BJ (cell line): ENCODE data around the gene GNB5. TPM values are rescaled to one million over a fixed set of nuclear protein-coding genes. Genes with fewer than 3 reads are reported as not detected.
A peak's percentile ranks its signal among the peaks of the same experiment; 100 is the strongest.

Source experiments
- CTCF ChIA-PET: fragments of 350-600 bp; formaldehyde crosslinking; extraction: SDS; loops from one replicate; lab custom pipeline; 2021; ENCODE audit warnings: antibody characterized with exemption, inconsistent platforms; lab: Yijun Ruan, JAX
- POLR2A ChIA-PET: fragments of 300-600 bp; sonication (Branson Sonifier 250); formaldehyde crosslinking; extraction: SDS; loops from one replicate; lab custom pipeline; 2021; ENCODE audit warnings: antibody characterized with exemption; lab: Charles Lee
- DNase-seq: peaks from one replicate; pipeline ENCODE4 v3.0.0-alpha.2; 2011; ENCODE audit warnings: low read depth
- H3K27me3 ChIP-seq: 2 replicates; pipeline ENCODE4 v1.6.0; 2011; ENCODE audit warnings: low read length; ENCODE audit not compliant: control insufficient read depth, insufficient read depth
- H3K36me3 ChIP-seq: 2 replicates; pipeline ENCODE4 v1.5.1; 2011; ENCODE audit warnings: low read length; ENCODE audit not compliant: control insufficient read depth, insufficient read depth
- H3K4me3 ChIP-seq: 2 replicates; pipeline ENCODE4 v1.5.1; 2011; ENCODE audit warnings: low read depth, mild to moderate bottlenecking, control low read depth, low read length
- CTCF ChIP-seq: IDR thresholded peaks from 2 replicates; pipeline ENCODE4 v1.5.1; 2011; ENCODE audit warnings: low read depth, mild to moderate bottlenecking, control low read depth, inconsistent platforms, low read length, moderate library complexity; ENCODE audit not compliant: insufficient read depth
- polyA plus RNA-seq: library from polyadenylated mRNA; depleted of rRNA; stranded (reverse); fragments of >200 nt; gene quantifications from 2 replicates; pipeline ENCODE4 v1.2.3, GENCODE V29; 2011

GNB5 gene
- polyA plus RNA-seq, 1 experiment, result 63.0 TPM

- Histone ChIP-seq H3K4me3 (no peak overlapping the region), H3K36me3 (no peaks in the 10 kb centered on the region; the same call in 1 of the 2 replicates), H3K27me3 (no peaks in the 10 kb centered on the region)
- CTCF ChIA-PET, result interaction anchor here (0.7 to 3.7 kb wide), 6 partner anchors 12 to 45 kb away, joined by 3 to 29 read pairs (median 8); no protein-coding TSS in a partner anchor
- POLR2A ChIA-PET, result no interaction called here
- no peak for DNase-seq
- TF ChIP-seq CTCF, result no peak
Observed at GRCh38 chr15:52181938-52182780, 9.0 kb downstream of the GNB5 start.

DNA sequence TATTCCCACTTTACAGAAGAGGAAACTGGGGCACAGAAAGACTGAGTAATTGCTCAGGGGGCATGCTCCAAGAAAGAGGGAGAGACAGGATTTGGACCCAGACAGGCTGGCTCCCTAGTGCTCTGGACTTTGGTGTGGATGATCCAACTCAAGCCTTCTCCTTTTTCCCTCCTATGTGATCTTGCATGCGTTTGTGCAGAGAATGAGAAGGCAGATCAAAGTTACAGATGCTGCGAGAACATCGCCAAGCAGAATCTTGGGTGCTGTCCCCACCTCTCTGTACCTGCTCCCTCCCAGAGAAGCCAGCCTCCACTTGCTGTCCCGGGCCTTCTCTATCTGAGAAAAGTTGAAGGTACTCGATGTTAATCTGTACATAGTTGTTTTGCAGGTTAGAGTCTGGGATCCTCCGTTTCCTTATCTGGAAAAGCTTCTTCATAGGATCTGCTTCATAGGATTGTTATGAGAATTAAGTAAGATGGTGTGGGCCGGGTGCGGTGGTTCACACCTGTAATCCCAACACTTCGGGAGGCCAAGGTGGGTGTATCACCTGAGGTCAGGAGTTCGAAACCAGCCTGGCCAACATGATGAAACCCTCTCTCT, 10.2 kb downstream of the GNB5 start:
- Histone ChIP-seq H3K4me3 (no peak overlapping the region; the same call in 1 of the 2 replicates), H3K36me3 (no peaks in the 10 kb centered on the region; the same call in 1 of the 2 replicates), H3K27me3 (no peaks in the 10 kb centered on the region)
- ChIA-PET CTCF (interaction anchor here (1.0 to 2.5 kb wide), 2 partner anchors 40 to 47 kb away, joined by 3 to 12 read pairs; no protein-coding TSS in a partner anchor), POLR2A (no interaction called here)
- TF ChIP-seq CTCF, result no peak
- no peak for DNase-seq

- no peak for TF ChIP-seq CTCF
- Histone ChIP-seq H3K36me3 (no peaks in the 10 kb centered on the region; the same call in 1 of the 2 replicates), H3K27me3 (no peaks in the 10 kb centered on the region), H3K4me3 (peak overlapping the region; percentile 82)
- ChIA-PET POLR2A (no interaction called here), CTCF (interaction anchor here (1.0 to 2.5 kb wide), 3 partner anchors 28 to 47 kb away, joined by 3 to 12 read pairs (median 6); no protein-coding TSS in a partner anchor)
- no peak for DNase-seq
Observed at GRCh38 chr15:52180196-52180835, 10.9 kb downstream of the GNB5 start.

DNA sequence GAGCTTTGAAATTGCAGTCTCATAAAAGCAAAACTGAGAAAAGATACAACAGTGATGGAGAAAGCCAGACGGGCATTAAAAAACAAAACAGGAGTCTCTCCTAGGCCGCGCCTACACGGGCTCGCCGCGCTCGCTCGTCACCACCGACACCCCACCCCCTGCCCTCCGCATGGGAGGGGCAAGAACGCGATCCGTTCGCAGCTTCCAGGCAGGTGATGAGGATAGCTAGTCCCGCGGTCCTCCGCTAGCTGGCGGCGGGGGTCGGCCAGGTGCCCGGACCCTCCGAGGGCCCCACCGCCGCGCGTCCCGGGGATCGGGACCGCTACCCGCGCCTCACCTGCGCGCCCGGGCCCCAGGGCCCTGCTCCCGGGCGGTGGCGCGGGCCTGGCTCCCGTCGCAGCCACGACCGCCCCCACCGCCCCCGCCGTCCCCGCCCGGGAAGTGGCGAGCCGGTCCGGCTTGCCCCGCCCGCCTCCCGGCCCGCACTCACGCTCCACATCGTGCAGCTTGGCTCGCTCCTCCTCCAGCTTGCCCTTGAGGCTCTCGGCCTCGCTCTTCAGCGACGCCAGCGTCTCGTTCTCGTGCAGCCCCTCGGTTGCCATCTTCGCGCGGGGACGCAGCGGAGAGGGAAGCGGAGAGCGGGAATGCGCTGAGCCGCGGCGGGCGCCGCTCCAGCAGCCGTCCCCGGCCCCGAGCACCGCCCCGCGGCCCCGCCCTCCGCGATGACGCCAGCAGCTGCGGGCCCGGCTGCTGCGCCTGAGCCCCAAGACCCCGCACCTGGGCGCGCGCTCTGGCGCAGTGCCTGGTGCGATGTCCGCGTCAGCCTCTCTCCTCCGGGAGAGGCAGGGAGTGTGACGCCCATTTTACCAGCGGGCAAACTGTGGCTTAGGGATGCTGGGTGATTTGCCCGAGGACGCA, 11.7 kb downstream of the GNB5 start:
- DNase-seq, result no peak
- Histone ChIP-seq H3K36me3 (no peaks in the 10 kb centered on the region; the same call in 1 of the 2 replicates), H3K27me3 (no peaks in the 10 kb centered on the region), H3K4me3 (peak overlapping the region; percentile 82)
- TF ChIP-seq CTCF, result no peak
- POLR2A ChIA-PET, result interaction anchor here (0.6 to 1.2 kb wide), 2 partner anchors 17 to 32 kb away, joined by 3 to 4 read pairs; no protein-coding TSS in a partner anchor
- CTCF ChIA-PET, result interaction anchor here (0.7 to 2.5 kb wide), 10 partner anchors 11 to 207 kb away, joined by 3 to 12 read pairs (median 3); partner anchors contain the start of gene LEO1
